ENCODE data around the gene SSTR1.
A peak's percentile ranks its signal among the peaks of the same experiment; 100 is the strongest.

Gene SSTR1
- 0 reads per million in 3 donors for total RNA-seq

- Histone ChIP-seq H3K36me3 (ENCODE audit: control insufficient read depth, insufficient read depth, low read length) (no peaks in the 10 kb centered on the region), H3K27me3 (replicated peaks; ENCODE audit: control insufficient read depth, insufficient read depth, low read length, poor library complexity, severe bottlenecking) (peaks cover 33% of the 10 kb centered on the region), H3K27ac (ENCODE audit: insufficient read depth, low read length, poor library complexity, severe bottlenecking) (no peak within 1 kb of the TSS), H3K9me3 (ENCODE audit: control insufficient read depth, low read length) (no peaks in the 10 kb centered on the region), H3K4me3 (ENCODE audit: insufficient read depth, low read depth, low read length, poor library complexity, severe bottlenecking) (peak within 1 kb of the TSS; percentile 29), H3K4me1 (ENCODE audit: control insufficient read depth, insufficient read depth, low read length, poor library complexity, severe bottlenecking) (peaks cover 6% of the 10 kb centered on the region)
- no peak for DNase-seq
These were observed at the start of gene SSTR1 for GRCh38 chr14:38207736-38208617. Gene SSTR1 (plus strand): TSS chr14:38207904. CDS start chr14:38209390, 1,486 bp downstream.

- DNase-seq: no peak
- Histone ChIP-seq H3K4me1 (ENCODE audit: control insufficient read depth, insufficient read depth, low read length, poor library complexity, severe bottlenecking) (no peaks in the 10 kb centered on the region), H3K36me3 (ENCODE audit: control insufficient read depth, insufficient read depth, low read length) (no peaks in the 10 kb centered on the region), H3K27me3 (replicated peaks; ENCODE audit: control insufficient read depth, insufficient read depth, low read length, poor library complexity, severe bottlenecking) (no peaks in the 10 kb centered on the region), H3K27ac (ENCODE audit: insufficient read depth, low read length, poor library complexity, severe bottlenecking) (no peak overlapping the region), H3K4me3 (ENCODE audit: insufficient read depth, low read depth, low read length, poor library complexity, severe bottlenecking) (no peak overlapping the region), H3K9me3 (ENCODE audit: control insufficient read depth, low read length) (no peaks in the 10 kb centered on the region)
These were observed 49.2 kb upstream of the SSTR1 start for GRCh38 chr14:38158468-38158867.

GRCh38 chr14:38168416-38168815, 39.3 kb upstream of the SSTR1 start:
- Histone ChIP-seq H3K36me3 (ENCODE audit: control insufficient read depth, insufficient read depth, low read length) (no peaks in the 10 kb centered on the region), H3K4me1 (ENCODE audit: control insufficient read depth, insufficient read depth, low read length, poor library complexity, severe bottlenecking) (no peaks in the 10 kb centered on the region), H3K27ac (ENCODE audit: insufficient read depth, low read length, poor library complexity, severe bottlenecking) (no peak overlapping the region), H3K27me3 (replicated peaks; ENCODE audit: control insufficient read depth, insufficient read depth, low read length, poor library complexity, severe bottlenecking) (no peaks in the 10 kb centered on the region), H3K4me3 (ENCODE audit: insufficient read depth, low read depth, low read length, poor library complexity, severe bottlenecking) (no peak overlapping the region), H3K9me3 (ENCODE audit: control insufficient read depth, low read length) (no peaks in the 10 kb centered on the region)
- DNase-seq: no peak

- no peaks in the 10 kb centered on the region for H3K9me3 ChIP-seq (ENCODE audit: control insufficient read depth, low read length)
- H3K4me3 ChIP-seq (ENCODE audit: insufficient read depth, low read depth, low read length, poor library complexity, severe bottlenecking): no peak overlapping the region
- no peak for DNase-seq
These were observed 36.5 kb upstream of the SSTR1 start for GRCh38 chr14:38171197-38171596.

GRCh38 chr14:38174711-38175110, 33.0 kb upstream of the SSTR1 start:
- H3K4me1 ChIP-seq (ENCODE audit: control insufficient read depth, insufficient read depth, low read length, poor library complexity, severe bottlenecking): no peaks in the 10 kb centered on the region
- H3K36me3 ChIP-seq (ENCODE audit: control insufficient read depth, insufficient read depth, low read length): no peaks in the 10 kb centered on the region
- H3K9me3 ChIP-seq (ENCODE audit: control insufficient read depth, low read length): no peaks in the 10 kb centered on the region
- H3K27ac ChIP-seq (ENCODE audit: insufficient read depth, low read length, poor library complexity, severe bottlenecking): no peak overlapping the region
- H3K4me3 ChIP-seq (ENCODE audit: insufficient read depth, low read depth, low read length, poor library complexity, severe bottlenecking): no peak overlapping the region
- DNase-seq: no peak
- no peaks in the 10 kb centered on the region for H3K27me3 ChIP-seq (replicated peaks; ENCODE audit: control insufficient read depth, insufficient read depth, low read length, poor library complexity, severe bottlenecking)

More at GRCh38 chr14:38171197-38171596, 36.5 kb upstream of the SSTR1 start:
- H3K27ac ChIP-seq (ENCODE audit: insufficient read depth, low read length, poor library complexity, severe bottlenecking): no peak overlapping the region
- no peaks in the 10 kb centered on the region for H3K36me3 ChIP-seq (ENCODE audit: control insufficient read depth, insufficient read depth, low read length)
- no peaks in the 10 kb centered on the region for H3K4me1 ChIP-seq (ENCODE audit: control insufficient read depth, insufficient read depth, low read length, poor library complexity, severe bottlenecking)
- H3K27me3 ChIP-seq (replicated peaks; ENCODE audit: control insufficient read depth, insufficient read depth, low read length, poor library complexity, severe bottlenecking): no peaks in the 10 kb centered on the region

GRCh38 chr14:38175658-38176057, 32.0 kb upstream of the SSTR1 start:
- H3K27ac ChIP-seq (ENCODE audit: insufficient read depth, low read length, poor library complexity, severe bottlenecking): no peak overlapping the region
- no peaks in the 10 kb centered on the region for H3K9me3 ChIP-seq (ENCODE audit: control insufficient read depth, low read length)
- H3K4me3 ChIP-seq (ENCODE audit: insufficient read depth, low read depth, low read length, poor library complexity, severe bottlenecking): no peak overlapping the region
- no peak for DNase-seq
- H3K36me3 ChIP-seq (ENCODE audit: control insufficient read depth, insufficient read depth, low read length): no peaks in the 10 kb centered on the region
- no peaks in the 10 kb centered on the region for H3K4me1 ChIP-seq (ENCODE audit: control insufficient read depth, insufficient read depth, low read length, poor library complexity, severe bottlenecking)
- no peaks in the 10 kb centered on the region for H3K27me3 ChIP-seq (replicated peaks; ENCODE audit: control insufficient read depth, insufficient read depth, low read length, poor library complexity, severe bottlenecking)

GRCh38 chr14:38176379-38176778, 31.3 kb upstream of the SSTR1 start:
- no peaks in the 10 kb centered on the region for H3K27me3 ChIP-seq (replicated peaks; ENCODE audit: control insufficient read depth, insufficient read depth, low read length, poor library complexity, severe bottlenecking)
- H3K4me1 ChIP-seq (ENCODE audit: control insufficient read depth, insufficient read depth, low read length, poor library complexity, severe bottlenecking): no peaks in the 10 kb centered on the region
- H3K4me3 ChIP-seq (ENCODE audit: insufficient read depth, low read depth, low read length, poor library complexity, severe bottlenecking): no peak overlapping the region
- H3K9me3 ChIP-seq (ENCODE audit: control insufficient read depth, low read length): no peaks in the 10 kb centered on the region
- no peak overlapping the region for H3K27ac ChIP-seq (ENCODE audit: insufficient read depth, low read length, poor library complexity, severe bottlenecking)
- DNase-seq: no peak
- no peaks in the 10 kb centered on the region for H3K36me3 ChIP-seq (ENCODE audit: control insufficient read depth, insufficient read depth, low read length)

- H3K4me3 ChIP-seq (ENCODE audit: insufficient read depth, low read depth, low read length, poor library complexity, severe bottlenecking): no peak overlapping the region
- H3K36me3 ChIP-seq (ENCODE audit: control insufficient read depth, insufficient read depth, low read length): no peaks in the 10 kb centered on the region
- H3K27ac ChIP-seq (ENCODE audit: insufficient read depth, low read length, poor library complexity, severe bottlenecking): no peak overlapping the region
- H3K9me3 ChIP-seq (ENCODE audit: control insufficient read depth, low read length): no peaks in the 10 kb centered on the region
- H3K27me3 ChIP-seq (replicated peaks; ENCODE audit: control insufficient read depth, insufficient read depth, low read length, poor library complexity, severe bottlenecking): no peaks in the 10 kb centered on the region
- no peaks in the 10 kb centered on the region for H3K4me1 ChIP-seq (ENCODE audit: control insufficient read depth, insufficient read depth, low read length, poor library complexity, severe bottlenecking)
- no peak for DNase-seq
These were observed 23.6 kb upstream of the SSTR1 start for GRCh38 chr14:38184132-38184531.

GRCh38 chr14:38185671-38186070, 22.0 kb upstream of the SSTR1 start:
- Histone ChIP-seq H3K9me3 (ENCODE audit: control insufficient read depth, low read length) (no peaks in the 10 kb centered on the region), H3K27me3 (replicated peaks; ENCODE audit: control insufficient read depth, insufficient read depth, low read length, poor library complexity, severe bottlenecking) (no peaks in the 10 kb centered on the region), H3K4me1 (ENCODE audit: control insufficient read depth, insufficient read depth, low read length, poor library complexity, severe bottlenecking) (no peaks in the 10 kb centered on the region), H3K4me3 (ENCODE audit: insufficient read depth, low read depth, low read length, poor library complexity, severe bottlenecking) (no peak overlapping the region), H3K36me3 (ENCODE audit: control insufficient read depth, insufficient read depth, low read length) (no peaks in the 10 kb centered on the region), H3K27ac (ENCODE audit: insufficient read depth, low read length, poor library complexity, severe bottlenecking) (no peak overlapping the region)
- DNase-seq: no peak

GRCh38 chr14:38186216-38186615, 21.5 kb upstream of the SSTR1 start:
- H3K36me3 ChIP-seq (ENCODE audit: control insufficient read depth, insufficient read depth, low read length): no peaks in the 10 kb centered on the region
- no peak overlapping the region for H3K27ac ChIP-seq (ENCODE audit: insufficient read depth, low read length, poor library complexity, severe bottlenecking)
- no peaks in the 10 kb centered on the region for H3K27me3 ChIP-seq (replicated peaks; ENCODE audit: control insufficient read depth, insufficient read depth, low read length, poor library complexity, severe bottlenecking)
- no peak for DNase-seq
- no peak overlapping the region for H3K4me3 ChIP-seq (ENCODE audit: insufficient read depth, low read depth, low read length, poor library complexity, severe bottlenecking)
- no peaks in the 10 kb centered on the region for H3K4me1 ChIP-seq (ENCODE audit: control insufficient read depth, insufficient read depth, low read length, poor library complexity, severe bottlenecking)
- no peaks in the 10 kb centered on the region for H3K9me3 ChIP-seq (ENCODE audit: control insufficient read depth, low read length)
